Mesendoderm (in vitro differentiated cells): ENCODE results near the gene HPN.
"Not testable (repeated sequence)": the region's sequence is repeated elsewhere in the genome, so short reads cannot be mapped to it uniquely, and the experiment has no call there.

Experiments
- DNase-seq: peaks from one replicate; pipeline ENCODE4 v3.0.0; 2013
- H2AK5ac ChIP-seq: 2 replicates; pipeline ENCODE4 v1.6.1; 2013; ENCODE audit warnings: low read length, inconsistent platforms
- H2BK120ac ChIP-seq: 2 replicates; pipeline ENCODE4 v1.6.1; 2013; ENCODE audit warnings: low read depth, mild to moderate bottlenecking, low read length, moderate library complexity, mixed read lengths
- H2BK15ac ChIP-seq: replicated peaks from 2 replicates; pipeline ENCODE4 v1.6.1; 2013; ENCODE audit warnings: low read depth, mild to moderate bottlenecking, moderate library complexity
- H2BK5ac ChIP-seq: 2 replicates; pipeline ENCODE4 v1.6.1; 2013; ENCODE audit warnings: low read length, inconsistent platforms
- H3K18ac ChIP-seq: 2 replicates; pipeline ENCODE4 v1.6.1; 2013; ENCODE audit warnings: mild to moderate bottlenecking, low read length, mixed read lengths
- H3K23ac ChIP-seq: one replicate; pipeline ENCODE4 v1.6.1; 2013; ENCODE audit warnings: low read length
- H3K27ac ChIP-seq: 2 replicates; pipeline ENCODE4 v1.5.1; 2013; ENCODE audit warnings: low read depth, mild to moderate bottlenecking, inconsistent platforms, low read length, moderate library complexity
- H3K27me3 ChIP-seq: 2 replicates; pipeline ENCODE4 v1.6.1; 2013; ENCODE audit warnings: low read length, control low read depth, mild to moderate bottlenecking, inconsistent platforms; ENCODE audit not compliant: insufficient read depth, poor library complexity
- H3K36me3 ChIP-seq: 2 replicates; pipeline ENCODE4 v1.6.1; 2013; ENCODE audit warnings: low read length, inconsistent platforms; ENCODE audit not compliant: control insufficient read depth, insufficient read depth
- H3K4ac ChIP-seq: one replicate; pipeline ENCODE4 v1.6.1; 2013; ENCODE audit warnings: low read depth, mild to moderate bottlenecking, low read length, moderate library complexity
- H3K4me1 ChIP-seq: 2 replicates; pipeline ENCODE4 v1.6.1; 2013; ENCODE audit warnings: low read depth, low read length, inconsistent platforms; ENCODE audit not compliant: control insufficient read depth
- H3K4me2 ChIP-seq: 2 replicates; pipeline ENCODE4 v1.6.1; 2013; ENCODE audit warnings: low read length
- H3K4me3 ChIP-seq: 2 replicates; pipeline ENCODE4 v1.5.1; 2013; ENCODE audit warnings: mild to moderate bottlenecking, low read length
- H3K56ac ChIP-seq: one replicate; pipeline ENCODE4 v1.6.1; 2013; ENCODE audit warnings: low read length
- H3K79me1 ChIP-seq: 2 replicates; pipeline ENCODE4 v1.6.1; 2013; ENCODE audit warnings: low read length, inconsistent platforms
- H3K79me2 ChIP-seq: 2 replicates; pipeline ENCODE4 v1.6.1; 2013; ENCODE audit warnings: mild to moderate bottlenecking, low read length; ENCODE audit not compliant: control insufficient read depth, insufficient read depth
- H3K9ac ChIP-seq: 2 replicates; pipeline ENCODE4 v1.6.1; 2013; ENCODE audit warnings: low read length, inconsistent platforms
- H4K5ac ChIP-seq: one replicate; pipeline ENCODE4 v1.6.1; 2013; ENCODE audit warnings: low read length
- H4K8ac ChIP-seq: one replicate; pipeline ENCODE4 v1.6.1; 2013; ENCODE audit warnings: low read depth, mild to moderate bottlenecking, control low read depth, low read length, moderate library complexity
- WGBS: extraction: QIAGEN DNeasy Blood & Tissue Kit; methylation state at CpG from one replicate; pipeline ENCODE4 v1.1.7; 2013; ENCODE audit warnings: low lambda C conversion rate, missing lambda C conversion rate; ENCODE audit not compliant: insufficient coverage; ENCODE audit errors: extremely low coverage; 5-methylcytosine and 5-hydroxymethylcytosine counted together

Gene HPN

DNA sequence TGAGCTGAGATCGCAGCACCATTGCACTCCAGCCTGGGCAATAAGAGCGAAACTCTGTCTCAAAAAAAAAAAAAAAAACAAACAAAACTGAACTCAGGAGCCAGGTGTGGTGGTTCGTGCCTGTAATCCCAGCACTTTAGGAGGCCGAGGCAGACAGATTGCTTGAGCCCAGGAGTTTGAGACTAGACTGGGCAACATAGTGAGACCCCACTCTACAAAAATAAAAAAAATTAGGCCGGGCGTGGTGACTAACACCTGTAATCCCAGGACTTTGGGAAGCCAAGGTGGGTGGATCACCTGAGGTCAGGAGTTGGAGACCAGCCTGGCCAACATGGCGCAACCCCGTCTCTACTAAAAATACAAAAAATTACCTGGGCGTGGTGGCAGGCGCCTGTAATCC lies 60.4 kb downstream of the HPN start:
- H4K5ac ChIP-seq, H3K56ac ChIP-seq, H3K18ac ChIP-seq, H2BK5ac ChIP-seq, H3K4ac ChIP-seq, H4K8ac ChIP-seq, H3K79me1 ChIP-seq, H3K79me2 ChIP-seq, H3K4me1 ChIP-seq, DNase-seq, H3K9ac ChIP-seq, H3K4me2 ChIP-seq, H2BK15ac ChIP-seq, H2BK120ac ChIP-seq, H3K23ac ChIP-seq, H3K4me3 ChIP-seq, H3K36me3 ChIP-seq, H2AK5ac ChIP-seq, H3K27me3 ChIP-seq, H3K27ac ChIP-seq: not testable (repeated sequence)
- no CpG with 5 or more reads among the region's 10 CpGs for WGBS

DNA sequence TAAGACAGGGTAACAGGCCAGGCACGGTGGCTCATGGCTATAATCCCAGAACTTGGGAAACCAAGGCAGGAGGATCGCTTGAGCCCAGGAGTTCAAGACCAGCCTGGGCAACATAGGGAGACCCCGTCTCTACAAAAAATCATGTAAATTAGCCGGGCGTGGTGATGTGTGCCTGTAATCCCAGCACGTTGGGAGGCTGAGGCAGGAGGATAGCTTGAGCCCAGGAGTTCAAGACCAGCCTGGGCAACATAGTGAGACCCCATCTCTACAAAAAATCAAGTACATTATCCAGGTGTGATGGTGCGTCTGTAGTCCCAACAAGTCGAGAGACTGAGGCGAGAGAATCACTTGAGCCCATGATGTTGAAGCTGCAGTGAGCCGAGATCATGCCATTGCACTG lies 62.1 kb downstream of the HPN start:
- not testable (repeated sequence) for H3K27me3 ChIP-seq, H3K4ac ChIP-seq, H3K79me2 ChIP-seq, DNase-seq, H2AK5ac ChIP-seq, H4K5ac ChIP-seq, H3K56ac ChIP-seq, H4K8ac ChIP-seq, H3K9ac ChIP-seq, H2BK15ac ChIP-seq, H3K23ac ChIP-seq, H3K4me2 ChIP-seq, H3K4me3 ChIP-seq, H2BK120ac ChIP-seq, H3K4me1 ChIP-seq, H3K27ac ChIP-seq, H2BK5ac ChIP-seq, H3K18ac ChIP-seq, H3K79me1 ChIP-seq, H3K36me3 ChIP-seq
- no CpG with 5 or more reads among the region's 10 CpGs for WGBS

GRCh38 chr19:35104361-35104760 lies 62.8 kb downstream of the HPN start:
- H3K9ac ChIP-seq = no peak overlapping the region
- no peak overlapping the region for H3K4me2 ChIP-seq
- H3K18ac ChIP-seq = no peak overlapping the region
- no peak overlapping the region for H2BK15ac ChIP-seq
- no peak overlapping the region for H3K56ac ChIP-seq
- no peak overlapping the region for H3K4ac ChIP-seq
- H3K27ac ChIP-seq = no peak overlapping the region
- H3K79me2 ChIP-seq = no peaks in the 10 kb centered on the region
- H4K5ac ChIP-seq = no peak overlapping the region
- H3K27me3 ChIP-seq = no peaks in the 10 kb centered on the region
- no peak overlapping the region for H2BK120ac ChIP-seq
- no peaks in the 10 kb centered on the region for H3K4me1 ChIP-seq
- no peak for DNase-seq
- H4K8ac ChIP-seq = no peak overlapping the region
- H3K23ac ChIP-seq = no peak overlapping the region
- no peaks in the 10 kb centered on the region for H3K79me1 ChIP-seq
- H3K4me3 ChIP-seq = no peak overlapping the region
- no peaks in the 10 kb centered on the region for H3K36me3 ChIP-seq
- H2AK5ac ChIP-seq = no peak overlapping the region
- no peak overlapping the region for H2BK5ac ChIP-seq
- no CpG with 5 or more reads among the region's 11 CpGs for WGBS

GRCh38 chr19:35105047-35105410 lies 63.5 kb downstream of the HPN start:
- Histone ChIP-seq H3K79me2 (no peaks in the 10 kb centered on the region), H3K56ac (no peak overlapping the region), H4K5ac (no peak overlapping the region), H3K23ac (no peak overlapping the region), H3K18ac (no peak overlapping the region), H2BK15ac (no peak overlapping the region), H3K4me1 (no peaks in the 10 kb centered on the region), H2AK5ac (no peak overlapping the region), H3K27me3 (no peaks in the 10 kb centered on the region), H3K9ac (no peak overlapping the region), H2BK5ac (no peak overlapping the region), H3K27ac (no peak overlapping the region), H3K36me3 (no peaks in the 10 kb centered on the region), H3K4me3 (no peak overlapping the region), H2BK120ac (no peak overlapping the region), H3K4me2 (no peak overlapping the region), H3K79me1 (no peaks in the 10 kb centered on the region), H3K4ac (no peak overlapping the region), H4K8ac (no peak overlapping the region)
- WGBS = no CpG with 5 or more reads among the region's 6 CpGs
- DNase-seq = no peak

- no peak overlapping the region for H3K4ac ChIP-seq
- no peak overlapping the region for H3K23ac ChIP-seq
- no peak overlapping the region for H2BK15ac ChIP-seq
- no peak overlapping the region for H3K4me3 ChIP-seq
- H3K56ac ChIP-seq = no peak overlapping the region
- H3K79me1 ChIP-seq = no peaks in the 10 kb centered on the region
- no peak overlapping the region for H4K5ac ChIP-seq
- no peak overlapping the region for H3K18ac ChIP-seq
- DNase-seq = no peak
- H2BK120ac ChIP-seq = no peak overlapping the region
- H3K27ac ChIP-seq = no peak overlapping the region
- H3K9ac ChIP-seq = no peak overlapping the region
- no CpG with 5 or more reads among the region's 30 CpGs for WGBS
- H4K8ac ChIP-seq = no peak overlapping the region
- no peaks in the 10 kb centered on the region for H3K36me3 ChIP-seq
- H2AK5ac ChIP-seq = no peak overlapping the region
- no peaks in the 10 kb centered on the region for H3K79me2 ChIP-seq
- H3K27me3 ChIP-seq = no peaks in the 10 kb centered on the region
- H3K4me1 ChIP-seq = no peaks in the 10 kb centered on the region
- H3K4me2 ChIP-seq = no peak overlapping the region
- no peak overlapping the region for H2BK5ac ChIP-seq
Observed at GRCh38 chr19:35105411-35106290, 64.1 kb downstream of the HPN start.

DNA sequence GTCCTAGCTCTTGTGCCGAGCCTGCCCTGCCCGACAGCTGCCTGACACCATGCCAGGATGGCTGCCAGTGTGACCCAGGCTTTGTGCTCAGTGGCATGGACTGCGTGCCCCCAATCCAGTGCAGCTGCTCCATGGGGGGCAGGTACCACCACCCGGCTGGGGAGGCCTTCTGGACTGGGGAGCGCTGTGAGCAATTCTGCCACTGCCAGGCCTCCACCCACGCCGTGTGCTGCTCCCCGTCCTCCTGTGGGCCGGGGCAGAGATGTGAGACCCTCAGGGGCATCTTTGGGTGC lies 64.7 kb downstream of the HPN start:
- Histone ChIP-seq H3K9ac (no peak overlapping the region), H4K5ac (no peak overlapping the region), H2AK5ac (no peak overlapping the region), H3K18ac (no peak overlapping the region), H3K36me3 (no peaks in the 10 kb centered on the region), H3K23ac (no peak overlapping the region), H3K27me3 (no peaks in the 10 kb centered on the region), H3K4me3 (no peak overlapping the region), H3K56ac (no peak overlapping the region), H3K4ac (no peak overlapping the region), H2BK15ac (no peak overlapping the region), H4K8ac (no peak overlapping the region), H3K79me1 (no peaks in the 10 kb centered on the region), H3K4me1 (no peaks in the 10 kb centered on the region), H3K79me2 (no peaks in the 10 kb centered on the region), H2BK5ac (no peak overlapping the region), H3K4me2 (no peak overlapping the region), H2BK120ac (no peak overlapping the region), H3K27ac (no peak overlapping the region)
- no CpG with 5 or more reads among the region's 9 CpGs for WGBS
- no peak for DNase-seq
